ENCODE results near the gene SEC62. TPM values are rescaled to one million over a fixed set of nuclear protein-coding genes. Genes with fewer than 3 reads are reported as not detected.

Gene SEC62
- total and polyA plus RNA-seq, 2 of the 4 experiments (the other 2 are of a cell fraction): 33.2 to 36.6 TPM

DNA sequence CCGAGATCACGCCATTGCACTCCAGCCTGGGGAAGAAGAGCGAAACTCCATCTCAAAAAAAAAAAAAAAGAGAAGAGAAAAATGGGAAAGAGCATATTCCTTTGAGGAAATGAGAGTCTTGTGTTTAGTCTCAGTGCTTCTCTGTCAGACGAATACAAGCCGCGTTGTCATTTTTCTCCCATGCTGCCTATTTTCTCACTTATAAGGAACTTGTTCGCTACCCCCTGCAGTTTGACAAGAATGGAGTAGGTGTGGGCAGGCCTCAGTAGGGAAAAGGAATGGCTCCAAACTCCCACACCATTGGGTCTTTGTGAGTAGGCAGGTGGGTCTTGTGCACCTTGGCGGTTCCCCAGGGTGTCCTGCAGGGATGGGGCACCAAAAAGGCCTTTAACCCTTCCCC lies 77.7 kb downstream of the SEC62 start:
- Histone ChIP-seq H3K4me2 (ENCODE audit: low read depth, low read length) (no peak overlapping the region), H3K9me3 (ENCODE audit: control insufficient read depth, insufficient read depth, low read length) (no peaks in the 10 kb centered on the region), H3K9me1 (ENCODE audit: insufficient read depth, low read length) (no peaks in the 10 kb centered on the region), H3K4ac (ENCODE audit: low read depth, low read length) (no peak overlapping the region), H2BK20ac (ENCODE audit: low read depth, low read length) (no peak overlapping the region), H3K27ac (ENCODE audit: insufficient read depth, low read length) (no peak overlapping the region), H4K8ac (ENCODE audit: low read depth in 2 of 2, low read length in 2 of 2) (no peak overlapping the region), H2BK120ac (ENCODE audit: low read depth, low read length) (no peak overlapping the region), H2BK15ac (ENCODE audit: low read depth, low read length) (no peak overlapping the region), H2BK5ac (ENCODE audit: low read depth, low read length, poor library complexity, severe bottlenecking) (no peak overlapping the region), H3K4me3 (ENCODE audit: insufficient read depth, low read depth, low read length) (no peak overlapping the region), H3K9ac (ENCODE audit: low read depth, low read length) (no peak overlapping the region), H3K56ac (ENCODE audit: extremely low read depth, insufficient read depth, low read length) (no peak overlapping the region), H3K4me1 (ENCODE audit: control insufficient read depth, insufficient read depth, low read length) (no peaks in the 10 kb centered on the region), H3K79me1 (ENCODE audit: low read depth in 1 of 2, low read length in 2 of 2) (no peaks in the 10 kb centered on the region), H2AK5ac (ENCODE audit: low read depth, low read length) (no peak overlapping the region), H4K5ac (ENCODE audit: low read depth, low read length) (no peak overlapping the region), H4K20me1 (ENCODE audit: insufficient read depth, low read length) (no peaks in the 10 kb centered on the region), H2AFZ (replicated peaks; ENCODE audit: low read length, poor library complexity) (no peak overlapping the region), H4K91ac (ENCODE audit: insufficient read depth, low read depth, low read length) (no peak overlapping the region), H3K27me3 (ENCODE audit: control insufficient read depth, insufficient read depth, low read length) (peaks cover 21% of the 10 kb centered on the region), H3K23ac (ENCODE audit: low read depth, low read length) (no peak overlapping the region), H2AK9ac (replicated peaks; ENCODE audit: low read depth, low read length, poor library complexity) (no peak overlapping the region), H3K18ac (ENCODE audit: low read depth, low read length) (no peak overlapping the region), H3K36me3 (ENCODE audit: control insufficient read depth, insufficient read depth, low read length) (no peaks in the 10 kb centered on the region), H3K14ac (replicated peaks; ENCODE audit: low read depth, low read length) (no peak overlapping the region)
- DNase-seq (no peak), ATAC-seq (ENCODE audit: low read depth) (no peak)
- ChIA-PET POLR2A (ENCODE audit: unreplicated experiment) (no interaction called here), CTCF (interaction anchor here (0.9 kb wide), 1 partner anchor 10 kb away, joined by 3 read pairs; no protein-coding TSS in a partner anchor)
- no TSS peak for BruUV-seq (replicated peaks)
- TF ChIP-seq RCOR1 (IDR thresholded peaks at IDR 0.05; ENCODE audit: insufficient replicate concordance, low read length) (no peak), POLR2A (IDR thresholded peaks at IDR 0.05; ENCODE audit: low read depth, low read length) (no peak), CHD1 (IDR thresholded peaks at IDR 0.05; ENCODE audit: low read depth, low read length) (no peak), MXI1 (IDR thresholded peaks at IDR 0.05; ENCODE audit: borderline replicate concordance, low read depth, low read length) (no peak), MAZ (IDR thresholded peaks at IDR 0.05; ENCODE audit: borderline replicate concordance, low read depth, low read length) (no peak), CEBPB (IDR thresholded peaks at IDR 0.05; ENCODE audit: low read depth, low read length) (no peak), RFX5 (IDR thresholded peaks at IDR 0.05; ENCODE audit: low read depth, low read length) (no peak), RAD21 (IDR thresholded peaks at IDR 0.05; ENCODE audit: low read length) (no peak), SMC3 (IDR thresholded peaks at IDR 0.05; ENCODE audit: low read depth, low read length) (no peak), MAFK (IDR thresholded peaks at IDR 0.05; ENCODE audit: low read depth, low read length) (no peak), BHLHE40 (IDR thresholded peaks at IDR 0.05; ENCODE audit: low read depth, low read length) (no peak), NFE2L2 (IDR thresholded peaks at IDR 0.05; ENCODE audit: low read depth, low read length) (no peak), FOS (IDR thresholded peaks at IDR 0.05; ENCODE audit: low read depth, low read length) (no peak), ELK1 (IDR thresholded peaks at IDR 0.05; ENCODE audit: borderline replicate concordance, low read depth, low read length) (no peak)
- TF ChIP-seq, protein P1, sequence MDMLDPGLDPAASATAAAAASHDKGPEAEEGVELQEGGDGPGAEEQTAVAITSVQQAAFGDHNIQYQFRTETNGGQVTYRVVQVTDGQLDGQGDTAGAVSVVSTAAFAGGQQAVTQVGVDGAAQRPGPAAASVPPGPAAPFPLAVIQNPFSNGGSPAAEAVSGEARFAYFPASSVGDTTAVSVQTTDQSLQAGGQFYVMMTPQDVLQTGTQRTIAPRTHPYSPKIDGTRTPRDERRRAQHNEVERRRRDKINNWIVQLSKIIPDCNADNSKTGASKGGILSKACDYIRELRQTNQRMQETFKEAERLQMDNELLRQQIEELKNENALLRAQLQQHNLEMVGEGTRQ (IDR thresholded peaks at IDR 0.05; ENCODE audit: low read depth, low read length): no peak
- TF ChIP-seq, protein P2, sequence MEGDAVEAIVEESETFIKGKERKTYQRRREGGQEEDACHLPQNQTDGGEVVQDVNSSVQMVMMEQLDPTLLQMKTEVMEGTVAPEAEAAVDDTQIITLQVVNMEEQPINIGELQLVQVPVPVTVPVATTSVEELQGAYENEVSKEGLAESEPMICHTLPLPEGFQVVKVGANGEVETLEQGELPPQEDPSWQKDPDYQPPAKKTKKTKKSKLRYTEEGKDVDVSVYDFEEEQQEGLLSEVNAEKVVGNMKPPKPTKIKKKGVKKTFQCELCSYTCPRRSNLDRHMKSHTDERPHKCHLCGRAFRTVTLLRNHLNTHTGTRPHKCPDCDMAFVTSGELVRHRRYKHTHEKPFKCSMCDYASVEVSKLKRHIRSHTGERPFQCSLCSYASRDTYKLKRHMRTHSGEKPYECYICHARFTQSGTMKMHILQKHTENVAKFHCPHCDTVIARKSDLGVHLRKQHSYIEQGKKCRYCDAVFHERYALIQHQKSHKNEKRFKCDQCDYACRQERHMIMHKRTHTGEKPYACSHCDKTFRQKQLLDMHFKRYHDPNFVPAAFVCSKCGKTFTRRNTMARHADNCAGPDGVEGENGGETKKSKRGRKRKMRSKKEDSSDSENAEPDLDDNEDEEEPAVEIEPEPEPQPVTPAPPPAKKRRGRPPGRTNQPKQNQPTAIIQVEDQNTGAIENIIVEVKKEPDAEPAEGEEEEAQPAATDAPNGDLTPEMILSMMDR (conservative IDR thresholded peaks at IDR 0.05; ENCODE audit: low read depth, low read length): no peak
- in situ Hi-C loops (cut with MboI; ENCODE audit: low sequenced_read_pairs) (no loop called here), dilution Hi-C loops (cut with HindIII; ENCODE audit: low sequenced_read_pairs, unreplicated experiment) (no loop called here), intact Hi-C loops (cut with micrococcal nuclease) (no loop called here)
- no CpG with 5 or more reads among the region's 8 CpGs for WGBS, 2 experiments (ENCODE audit: extremely low coverage in 2 of 2, insufficient read length in 1 of 2)
